Measurements from ENCODE around the gene TMEM267. TPM values are rescaled to one million over a fixed set of nuclear protein-coding genes. Genes with fewer than 3 reads are reported as not detected.
"Not testable (repeated sequence)": the region's sequence is repeated elsewhere in the genome, so short reads cannot be mapped to it uniquely, and the experiment has no call there.

Gene TMEM267, protein sequence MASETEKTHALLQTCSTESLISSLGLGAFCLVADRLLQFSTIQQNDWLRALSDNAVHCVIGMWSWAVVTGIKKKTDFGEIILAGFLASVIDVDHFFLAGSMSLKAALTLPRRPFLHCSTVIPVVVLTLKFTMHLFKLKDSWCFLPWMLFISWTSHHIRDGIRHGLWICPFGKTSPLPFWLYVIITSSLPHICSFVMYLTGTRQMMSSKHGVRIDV
- 10 to 100 TPM; 12.1 to 18.1 (median 14.0) TPM for polyA plus RNA-seq (ENCODE audit: insufficient read depth in 1 of 5, insufficient read length in 5 of 5, low replicate concordance in 1 of 5)
- long read RNA-seq, donor 1, transcript TMEM267-201 (3 exons, 2,338 nt) = major isoform, 9 of 9 reads
- long read RNA-seq, donor 1, partial matches to known transcripts = 0 of 9 reads
- long read RNA-seq, donor 1, other reads (novel, unspliced or antisense) = 0 of 9 reads
- long read RNA-seq, donor 2, partial matches to known transcripts = 0 of 3 reads
- long read RNA-seq, donor 2, other reads (novel, unspliced or antisense) = 0 of 3 reads
- long read RNA-seq, donor 3, partial matches to known transcripts = 0 of 1 reads
- long read RNA-seq, donor 3, other reads (novel, unspliced or antisense) = 0 of 1 reads
- long read RNA-seq, donor 4, partial matches to known transcripts = 0 of 2 reads
- long read RNA-seq, donor 4, other reads (novel, unspliced or antisense) = 0 of 2 reads
- long read RNA-seq, donor 5, partial matches to known transcripts = 0 of 3 reads
- long read RNA-seq, donor 5, other reads (novel, unspliced or antisense) = 0 of 3 reads
- long read RNA-seq, donor 6, partial matches to known transcripts = 0 of 3 reads
- long read RNA-seq, donor 6, other reads (novel, unspliced or antisense) = 0 of 3 reads
- long read RNA-seq, donor 7, transcript TMEM267-201 (3 exons, 2,338 nt) = major isoform, 6 of 6 reads
- long read RNA-seq, donor 7, partial matches to known transcripts = 0 of 6 reads
- long read RNA-seq, donor 7, other reads (novel, unspliced or antisense) = 0 of 6 reads
- long read RNA-seq, donor 8, partial matches to known transcripts = 0 of 1 reads
- long read RNA-seq, donor 8, other reads (novel, unspliced or antisense) = 0 of 1 reads

DNA sequence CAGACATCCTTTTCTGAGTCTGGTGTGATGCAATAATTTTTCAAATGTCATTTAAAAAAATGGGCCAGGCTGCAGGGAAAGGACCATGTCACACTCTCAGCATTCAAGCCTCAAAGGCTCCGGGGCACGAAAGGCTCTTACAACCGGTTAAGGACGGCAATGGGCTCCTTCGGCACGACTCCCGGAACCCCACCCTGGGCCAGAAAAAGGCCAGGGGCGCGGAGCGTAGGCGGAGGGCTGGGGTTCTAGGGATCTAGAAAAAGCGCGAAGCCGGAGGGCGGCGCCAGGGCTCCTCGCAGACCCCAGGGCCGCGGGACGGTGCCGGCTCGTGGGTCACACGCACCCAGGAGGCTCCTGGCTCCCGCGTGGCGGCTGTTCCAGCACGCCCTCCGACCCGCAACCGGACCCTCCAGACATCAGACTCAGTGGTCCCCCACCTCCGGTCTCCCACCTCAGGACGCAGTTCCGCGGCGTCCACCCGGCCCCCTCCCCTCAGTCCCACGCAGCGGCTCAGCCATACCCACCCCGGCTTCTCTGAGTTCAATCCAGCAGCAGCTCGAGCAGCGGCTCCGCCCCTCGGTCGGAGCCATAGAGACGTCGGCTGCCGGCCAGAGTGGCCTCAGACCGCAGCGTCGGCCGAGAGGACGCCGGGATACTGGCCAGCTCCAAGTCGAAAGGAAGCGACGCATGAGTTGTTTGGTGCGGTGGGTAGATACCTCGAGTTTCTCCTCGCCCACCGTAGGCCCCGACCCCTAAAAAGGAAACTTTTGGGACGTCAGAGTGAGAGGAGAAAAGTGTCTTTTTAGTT is at the start of gene TMEM267:
TMEM267 (minus strand) TSS at position 568 of the 808 bp plus-strand sequence. CDS start 29,896 bp downstream, outside the sequence.
- DNase-seq = peak; percentile 96

DNA sequence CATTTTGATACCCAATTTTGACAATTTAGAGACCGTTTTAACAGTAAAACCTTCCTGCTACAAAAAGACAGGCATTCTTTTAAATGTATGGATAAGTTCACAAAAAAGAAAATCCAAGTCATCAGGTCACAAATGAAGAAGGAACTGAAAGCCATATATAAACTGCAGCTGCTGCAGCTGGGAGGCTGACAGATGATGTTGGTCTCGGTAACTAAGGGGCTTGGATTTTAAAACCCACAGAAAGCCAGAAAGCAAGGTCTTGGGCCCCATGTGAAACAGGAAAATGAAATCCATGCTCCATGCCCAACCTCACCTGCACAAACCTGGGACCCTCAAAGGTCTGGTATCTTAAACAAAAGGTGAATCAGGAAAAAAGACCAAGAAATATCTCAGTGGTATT is 47.0 kb upstream of the TMEM267 start:
- no peak for DNase-seq

DNA sequence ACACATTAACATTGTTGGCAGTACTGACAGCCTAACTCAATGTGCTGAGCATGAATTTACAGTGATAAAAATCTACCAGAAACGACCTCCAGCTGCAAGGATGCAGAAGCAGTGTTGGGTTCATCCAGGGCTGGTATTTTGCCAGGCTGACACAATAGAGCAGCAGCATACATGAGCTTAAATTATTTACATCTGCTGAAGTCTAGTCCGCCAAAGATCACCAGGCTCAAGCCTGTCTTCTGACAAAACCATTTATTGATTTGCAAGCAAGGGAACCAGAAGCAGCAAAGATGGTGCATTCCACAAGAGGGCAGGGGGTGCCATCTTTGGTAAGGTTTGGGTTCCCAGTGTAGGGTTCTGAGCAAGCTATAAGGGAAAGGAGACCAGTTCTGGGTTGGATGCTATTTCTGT is 40.0 kb upstream of the TMEM267 start:
- DNase-seq = peak in 1 of 2 donors; percentile 31

DNA sequence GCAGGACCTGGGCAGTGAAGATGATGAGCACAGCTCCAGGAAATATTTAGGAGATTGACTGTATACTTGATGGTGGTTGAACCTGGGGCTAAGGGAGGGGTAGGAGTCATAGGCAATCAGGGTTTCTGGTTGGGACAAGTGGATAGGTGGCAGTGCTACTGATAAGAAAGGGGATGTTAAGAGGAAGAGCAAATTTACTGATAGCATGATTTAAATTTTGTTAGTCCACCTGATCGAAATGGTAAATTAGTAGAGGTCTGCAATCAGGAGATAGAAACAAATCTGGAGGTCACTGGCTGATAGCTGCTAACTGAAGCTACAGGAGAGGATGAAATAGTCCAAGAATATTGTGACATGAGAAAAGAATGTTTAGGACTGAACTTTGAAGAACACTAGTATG is 37.0 kb upstream of the TMEM267 start:
- no peak for DNase-seq

DNA sequence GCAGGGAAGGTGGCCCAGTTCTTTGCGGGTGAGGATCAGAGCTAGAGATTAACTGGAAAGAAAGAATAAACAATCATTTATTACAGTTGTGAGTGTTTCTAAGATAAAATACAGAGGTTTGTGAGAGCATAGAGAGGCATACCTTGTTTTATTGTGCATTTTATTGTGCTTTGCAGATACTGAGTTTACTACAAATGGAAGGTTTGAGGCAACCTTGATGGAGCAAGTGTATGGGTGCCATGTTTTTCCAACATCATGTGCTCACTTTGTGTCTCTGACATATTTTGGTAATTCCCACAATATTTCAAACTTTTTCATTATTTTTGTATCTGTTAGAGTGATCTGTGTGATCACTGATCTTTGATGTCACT is 32.0 kb upstream of the TMEM267 start:
- no peak for DNase-seq

DNA sequence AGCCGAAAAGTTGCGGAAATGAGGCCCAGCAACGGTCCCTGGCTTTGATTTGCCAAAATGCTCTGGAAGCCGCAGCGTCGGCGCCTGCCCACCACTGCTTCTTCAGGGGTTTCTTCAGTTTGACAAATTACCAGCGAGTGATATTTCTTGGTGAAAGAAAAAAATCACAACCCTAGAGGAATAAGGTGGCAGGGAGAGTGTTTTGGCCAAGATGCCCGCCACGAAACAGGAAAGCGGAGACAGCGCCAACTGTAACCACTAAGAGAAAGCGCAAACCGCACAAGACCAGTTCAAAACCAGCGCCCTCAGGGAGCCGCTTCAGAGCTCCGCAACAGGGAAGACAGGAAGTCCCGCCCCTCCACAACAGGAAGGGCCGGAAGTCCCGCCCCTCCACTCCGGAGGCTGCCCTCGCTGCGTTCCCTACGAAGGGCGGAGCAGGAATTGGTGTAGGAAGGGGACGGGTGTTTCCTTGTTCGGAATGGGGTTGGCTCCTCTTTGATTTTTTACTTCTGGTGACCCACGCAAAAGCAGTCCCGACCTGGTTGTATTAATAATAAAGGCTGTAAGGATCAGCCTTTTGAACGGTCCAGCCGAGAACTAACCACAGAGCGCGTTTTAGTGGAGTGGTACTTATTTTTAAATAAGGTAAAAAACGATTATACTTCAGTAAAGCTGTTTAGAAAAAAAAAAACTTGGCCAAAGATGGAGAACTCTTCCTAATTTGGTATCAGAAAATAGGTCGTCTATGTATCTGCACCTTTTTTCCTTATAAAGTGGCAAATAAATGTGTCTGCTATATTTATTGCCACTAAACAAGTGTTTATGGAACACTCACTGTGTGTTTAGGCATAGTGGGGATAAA is 31.4 kb upstream of the TMEM267 start, which contains the start of gene C5orf34:
C5orf34 (minus strand) TSS at position 333 of the 862 bp plus-strand sequence. CDS start 5,809 bp downstream, outside the sequence.
- DNase-seq = peak; percentile 92 to 96

DNA sequence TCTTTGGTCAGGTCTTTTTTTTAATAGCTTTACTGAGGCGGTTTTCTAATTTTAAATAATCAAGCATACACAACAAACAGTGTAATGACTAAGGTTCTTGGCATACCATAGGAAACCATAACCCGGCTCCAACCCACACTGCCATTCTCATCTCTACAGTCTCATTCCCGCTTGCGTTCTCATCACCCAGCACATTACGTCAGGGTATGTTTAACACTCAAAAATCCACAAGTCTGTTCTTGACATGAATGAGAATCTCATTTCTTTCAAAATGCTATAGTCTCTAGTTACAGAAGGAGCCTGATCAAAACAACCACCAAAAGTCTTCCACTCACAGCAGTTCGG is 30.8 kb upstream of the TMEM267 start:
- no peak for DNase-seq

DNA sequence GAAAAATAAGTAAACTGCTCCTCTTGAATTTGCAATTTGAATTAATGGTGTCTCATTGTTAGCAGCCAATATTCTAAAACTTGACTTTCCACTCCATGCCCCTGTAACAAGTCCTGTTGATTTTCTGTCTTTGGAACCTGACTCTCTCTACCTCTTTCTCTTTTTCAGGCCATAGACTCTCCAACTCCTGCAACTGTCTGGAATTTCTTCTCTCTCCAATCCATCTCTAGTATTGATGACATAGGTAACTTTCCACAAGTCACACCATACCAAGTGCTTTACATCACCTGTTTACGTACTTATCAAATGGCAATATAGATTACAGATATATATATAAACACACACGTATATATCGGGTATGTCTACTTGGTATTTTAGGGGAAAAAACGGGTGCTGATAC is 30.4 kb upstream of the TMEM267 start:
- no peak for DNase-seq

DNA sequence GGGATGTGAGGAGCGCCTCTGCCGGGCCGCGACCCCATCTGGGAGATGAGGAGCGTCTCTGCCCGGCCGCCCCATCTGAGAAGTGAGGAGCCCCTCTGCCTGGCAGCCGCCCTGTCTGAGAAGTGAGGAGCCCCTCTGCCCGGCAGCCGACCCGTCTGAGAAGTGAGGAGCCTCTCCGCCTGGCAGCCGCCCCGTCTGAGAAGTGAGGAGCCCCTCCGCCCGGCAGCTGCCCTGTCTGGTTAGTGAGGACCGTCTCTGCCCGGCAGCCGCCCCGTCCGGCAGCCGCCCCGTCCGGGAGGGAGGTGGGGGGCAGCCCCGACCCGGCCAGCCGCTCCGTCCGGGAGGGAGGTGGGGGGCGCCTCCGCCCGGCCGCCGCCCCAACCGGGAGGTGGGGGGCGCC is 27.4 kb upstream of the TMEM267 start:
- DNase-seq = not testable (repeated sequence)

DNA sequence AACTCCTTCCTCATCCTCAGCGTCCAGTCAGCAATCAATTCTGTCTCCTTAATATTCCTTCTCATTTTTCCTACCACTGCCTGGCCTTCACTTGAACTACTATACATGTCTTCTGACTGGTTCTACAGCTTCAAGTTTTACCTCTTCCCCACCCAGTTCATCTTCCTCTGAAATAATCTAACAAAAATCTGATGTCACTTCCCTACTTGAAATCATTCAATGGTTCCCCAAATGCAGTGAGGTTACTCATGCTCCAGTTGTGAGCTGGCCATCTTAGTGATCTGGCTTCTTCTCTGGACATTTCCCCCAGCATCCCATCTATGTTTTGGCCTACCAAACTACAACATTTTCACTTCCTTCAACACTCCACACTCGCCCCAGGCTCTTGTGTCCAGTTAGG is 14.9 kb upstream of the TMEM267 start:
- DNase-seq = no peak

DNA sequence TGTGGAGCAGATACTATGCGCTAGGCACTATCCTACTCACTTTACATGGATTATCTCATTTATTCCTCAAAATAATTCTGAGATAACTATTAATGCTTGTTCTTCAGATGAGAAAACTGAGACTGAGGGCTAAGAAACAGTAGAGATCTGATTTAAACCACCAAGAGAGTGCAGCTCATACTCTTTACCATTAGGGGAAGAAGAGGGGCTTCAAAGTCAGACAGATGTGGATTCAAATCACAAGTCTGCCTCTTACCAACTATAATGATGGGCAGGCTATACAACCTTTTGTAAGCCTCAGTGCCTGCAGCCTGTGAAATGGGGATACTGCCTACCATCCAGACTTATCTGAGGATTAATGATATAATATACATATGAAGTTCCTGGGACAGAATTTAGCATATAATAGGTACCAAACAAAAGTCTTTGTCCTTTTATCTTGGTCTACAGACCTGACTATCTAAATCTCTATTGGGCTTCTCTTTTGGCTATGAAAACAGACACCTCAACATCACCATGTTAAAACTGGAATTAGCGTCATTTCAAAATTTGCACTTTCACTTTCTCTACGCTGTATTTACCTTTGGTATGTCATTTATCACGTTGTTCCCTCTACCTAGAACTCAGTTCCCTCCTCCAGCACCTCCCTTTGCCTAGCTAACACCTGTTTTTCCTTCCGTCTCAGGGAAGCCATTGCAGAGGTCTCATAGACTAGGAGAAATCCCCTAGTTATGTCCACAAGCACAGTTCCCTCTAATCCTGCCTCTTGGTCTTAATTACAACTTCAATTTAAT is 13.8 kb upstream of the TMEM267 start:
- DNase-seq = no peak

DNA sequence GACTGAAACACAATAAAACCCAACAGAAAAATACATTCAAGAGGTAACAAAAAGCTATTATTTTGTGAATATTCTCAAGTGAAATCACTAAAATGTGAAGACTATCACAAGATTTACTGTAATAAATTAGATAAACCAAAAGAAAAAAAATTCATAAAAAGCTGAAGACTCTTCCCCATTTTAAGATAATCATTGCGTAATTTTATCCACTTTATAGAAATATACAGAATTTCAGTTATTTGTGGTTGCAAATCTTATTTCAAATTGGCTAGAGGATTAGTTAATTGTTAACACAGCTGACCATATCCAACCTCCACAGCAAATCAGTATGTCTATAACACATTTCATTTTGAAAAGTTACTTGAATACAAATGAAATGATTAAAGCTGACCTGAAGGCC is 7.7 kb upstream of the TMEM267 start:
- DNase-seq = no peak

DNA sequence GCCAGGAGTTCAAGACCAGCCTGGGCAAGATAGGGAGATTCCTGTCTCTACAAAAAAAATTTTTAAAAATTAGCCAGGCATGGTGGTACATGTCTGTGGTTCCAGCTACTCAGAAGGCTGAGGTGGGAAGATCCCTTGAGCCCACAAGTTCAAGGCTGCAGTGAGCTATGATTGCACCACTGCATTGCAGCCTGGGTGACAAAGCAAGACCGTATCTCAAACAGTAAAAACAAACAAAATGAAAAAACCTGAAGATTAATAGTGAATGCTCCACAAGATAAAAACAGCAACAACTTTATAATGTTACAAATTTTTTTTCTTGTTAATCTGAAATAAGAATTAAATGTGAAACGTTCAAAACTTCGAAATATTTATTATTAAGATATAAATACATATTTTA is 2.7 kb upstream of the TMEM267 start:
- no peak for DNase-seq

DNA sequence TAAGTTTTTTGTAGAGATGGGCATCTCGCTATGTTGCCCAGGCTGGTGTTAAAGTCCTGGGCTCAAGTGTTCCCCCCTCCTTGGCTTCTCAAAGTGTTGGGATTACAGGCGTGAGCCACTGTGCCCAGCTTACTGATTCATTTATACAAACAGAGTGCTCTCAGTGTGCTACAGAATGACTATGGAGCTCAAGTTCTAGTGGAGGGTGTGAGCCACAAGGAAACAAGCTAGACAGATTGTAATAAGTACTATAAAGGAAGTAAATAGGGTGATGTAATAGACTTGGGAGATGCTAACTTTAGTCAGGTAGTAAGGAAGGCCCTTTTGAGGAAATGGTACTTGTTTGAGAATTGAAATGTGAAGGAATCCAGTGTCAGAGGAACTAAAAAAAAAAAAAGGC is 1.7 kb upstream of the TMEM267 start:
- DNase-seq = no peak

DNA sequence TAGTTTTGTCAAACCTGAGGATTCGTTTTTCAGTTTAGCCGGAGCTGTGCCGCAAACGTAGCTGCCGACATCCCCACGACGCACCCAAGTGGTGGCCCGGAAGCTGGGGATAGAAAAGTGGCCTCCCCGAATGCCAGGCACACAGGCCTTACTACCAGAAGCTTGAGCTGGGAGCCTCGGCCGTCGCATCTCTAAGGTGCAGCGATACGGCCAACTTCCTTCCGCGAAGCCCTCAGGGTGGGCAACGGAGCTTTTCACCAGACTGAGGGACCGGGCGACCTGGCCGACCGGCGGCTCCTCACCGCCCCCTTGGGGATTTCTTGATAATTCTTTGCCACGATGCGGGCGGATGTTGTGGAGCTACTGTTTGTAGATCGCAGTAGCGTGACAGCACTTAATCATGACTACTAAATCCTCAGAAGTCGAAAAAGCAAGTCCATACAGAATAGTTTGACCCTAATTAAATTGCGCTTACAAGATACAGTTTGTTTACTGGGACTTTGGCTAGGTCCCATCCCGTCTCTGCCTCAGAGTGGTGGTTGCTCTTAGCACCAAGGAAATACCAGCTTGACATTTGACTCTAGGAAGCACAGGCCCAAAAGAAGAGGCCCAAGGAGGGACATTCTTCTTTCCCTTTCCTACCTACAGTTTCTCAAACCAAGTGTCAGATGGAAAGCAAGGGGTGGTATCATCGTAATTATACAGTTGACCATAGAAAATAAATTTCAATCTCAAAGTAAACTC is 613 bp upstream of the TMEM267 start:
- peak; percentile 87 to 90 for DNase-seq

DNA sequence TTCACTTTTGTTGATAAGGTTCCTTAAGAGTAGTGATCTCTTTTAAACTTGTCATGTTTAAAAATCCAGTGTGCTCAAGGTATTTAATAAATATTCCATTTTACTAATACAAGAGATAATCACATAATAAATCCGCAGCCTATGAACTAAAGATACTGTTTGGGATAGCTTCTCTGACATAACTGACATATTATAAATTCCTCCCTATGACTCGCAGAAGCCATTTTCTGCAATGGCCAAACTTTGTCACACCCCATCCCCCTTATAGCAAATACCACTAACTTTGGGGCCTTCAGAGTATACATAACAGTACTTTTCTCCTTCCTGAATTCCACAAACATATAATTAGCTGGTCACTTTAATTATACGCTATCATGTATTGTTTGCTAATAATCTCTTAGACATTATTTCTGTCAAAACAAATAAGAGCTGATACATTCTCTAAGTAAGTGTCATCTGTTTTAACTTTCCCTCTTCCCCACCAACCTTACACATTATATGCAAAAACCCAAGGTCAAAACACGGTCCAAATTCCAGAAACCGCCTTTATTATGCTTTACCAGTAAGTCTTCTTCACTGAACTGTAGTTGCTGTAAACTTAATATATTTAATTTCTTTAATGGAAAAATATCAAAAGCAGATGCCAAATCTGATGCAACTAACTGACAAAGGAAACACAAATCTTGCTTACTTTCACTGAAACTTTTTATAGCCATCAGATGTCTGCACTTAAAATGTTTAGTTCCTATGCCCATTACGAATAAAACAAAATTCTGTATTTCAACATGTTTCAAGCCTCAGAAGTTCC is 971 bp downstream of the TMEM267 start:
- DNase-seq = peak in 1 of 2 donors; percentile 1

DNA sequence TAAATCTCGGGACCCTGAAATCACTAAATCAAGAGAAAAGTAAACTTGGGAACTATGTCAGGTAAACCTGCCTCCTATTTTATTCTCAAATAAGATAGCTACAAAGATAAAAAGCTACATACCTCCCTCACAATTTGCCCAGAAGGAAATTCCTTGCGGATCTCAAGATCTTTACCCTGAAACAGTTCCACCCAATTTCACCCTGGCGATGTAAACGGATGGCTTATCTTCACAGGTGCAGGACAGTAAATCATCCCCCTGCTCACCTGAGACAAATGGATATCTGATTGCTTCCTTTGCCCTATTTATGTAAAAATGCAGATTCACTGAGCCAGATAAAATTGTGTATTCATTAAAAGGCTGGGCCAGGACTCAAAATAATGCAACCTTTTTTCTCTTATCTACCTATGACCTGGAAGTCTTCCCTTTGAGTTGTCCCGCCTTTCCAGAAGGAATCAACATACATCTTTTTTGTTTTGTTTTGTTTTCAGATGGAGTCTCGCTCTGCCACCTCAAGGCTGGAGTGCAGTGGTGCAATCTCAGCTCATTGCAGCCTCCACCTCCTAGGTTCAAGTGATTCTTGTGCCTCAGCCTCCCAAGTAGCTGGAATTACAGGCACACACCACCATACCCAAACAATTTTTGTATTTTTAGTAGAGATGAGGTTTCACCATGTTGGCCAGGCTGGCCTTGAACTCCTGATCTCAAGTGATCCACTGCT is 13.8 kb downstream of the TMEM267 start:
- no peak for DNase-seq

Measured in right lung (tissue), 10 donors.